Bronchial epithelial cell (primary cell): ENCODE data around the gene STAG1. TPM values are rescaled to one million over a fixed set of nuclear protein-coding genes. Genes with fewer than 3 reads are reported as not detected.
A peak's percentile ranks its signal among the peaks of the same experiment; 100 is the strongest.

Experiments used
- DNase-seq: peaks from one replicate; pipeline ENCODE4 v3.0.0-alpha.2; 2010; ENCODE audit warnings: low read depth
- FAIRE-seq: peaks from 2 replicates; lab custom pipeline; 2011; peaks lifted over from hg19 to GRCh38; lab: Jason Lieb, UNC
- H3K27me3 ChIP-seq: 2 replicates; pipeline ENCODE4 v1.5.1; 2011; ENCODE audit warnings: low read length; ENCODE audit not compliant: control insufficient read depth, insufficient read depth
- H3K36me3 ChIP-seq: 2 replicates; pipeline ENCODE4 v1.5.1; 2011; ENCODE audit warnings: low read length; ENCODE audit not compliant: control insufficient read depth, insufficient read depth
- H3K4me3 ChIP-seq: 2 replicates; pipeline ENCODE4 v1.5.1; 2011; ENCODE audit warnings: mild to moderate bottlenecking, low read depth, low read length, control low read depth
- CTCF ChIP-seq: IDR thresholded peaks from 2 replicates; pipeline ENCODE4 v1.5.1; 2011; ENCODE audit warnings: mild to moderate bottlenecking, moderate library complexity, low read length, control low read depth, inconsistent platforms; ENCODE audit not compliant: insufficient read depth, severe bottlenecking
- total RNA-seq: library from RNA; depleted of rRNA; stranded (reverse); fragments of >200 nt; gene quantifications from 2 replicates; pipeline ENCODE4 v1.2.1, GENCODE V29; 2014

STAG1 gene
- total RNA-seq, 1 donor from 2014 or later, result 26.3 TPM

- H3K4me3 ChIP-seq, result no peak overlapping the region
- FAIRE-seq (no peak), DNase-seq (no peak)
- TF ChIP-seq CTCF, result no peak
- no peaks in the 10 kb centered on the region for H3K27me3 ChIP-seq
- H3K36me3 ChIP-seq, result no peaks in the 10 kb centered on the region
Observed at GRCh38 chr3:136351351-136351750, 400.8 kb downstream of the STAG1 start.

GRCh38 chr3:136350557-136350956 lies 401.6 kb downstream of the STAG1 start:
- no peak for TF ChIP-seq CTCF
- Histone ChIP-seq H3K36me3 (no peaks in the 10 kb centered on the region), H3K4me3 (no peak overlapping the region), H3K27me3 (no peaks in the 10 kb centered on the region)
- FAIRE-seq, result no peak
- DNase-seq, result peak; percentile 15

GRCh38 chr3:136350132-136350531 lies 402.0 kb downstream of the STAG1 start:
- no peak for FAIRE-seq
- no peak for TF ChIP-seq CTCF
- DNase-seq, result peak; percentile 84
- no peaks in the 10 kb centered on the region for H3K36me3 ChIP-seq
- H3K27me3 ChIP-seq, result no peaks in the 10 kb centered on the region
- H3K4me3 ChIP-seq, result no peak overlapping the region

GRCh38 chr3:136346486-136346885 lies 405.7 kb downstream of the STAG1 start:
- FAIRE-seq, result no peak
- Histone ChIP-seq H3K27me3 (no peaks in the 10 kb centered on the region), H3K36me3 (no peaks in the 10 kb centered on the region), H3K4me3 (no peak overlapping the region)
- TF ChIP-seq CTCF, result no peak
- DNase-seq, result no peak

GRCh38 chr3:136343873-136344555 lies 408.2 kb downstream of the STAG1 start:
- DNase-seq (peak; percentile 91), FAIRE-seq (no peak)
- no peak overlapping the region for H3K4me3 ChIP-seq
- no peaks in the 10 kb centered on the region for H3K36me3 ChIP-seq
- TF ChIP-seq CTCF, result no peak
- H3K27me3 ChIP-seq, result no peaks in the 10 kb centered on the region

- no peak for FAIRE-seq
- DNase-seq, result no peak
- Histone ChIP-seq H3K36me3 (no peaks in the 10 kb centered on the region), H3K27me3 (no peaks in the 10 kb centered on the region), H3K4me3 (no peak overlapping the region)
- no peak for TF ChIP-seq CTCF
Observed at GRCh38 chr3:136343446-136343845, 408.7 kb downstream of the STAG1 start.
